Adrenal gland (tissue), 5 donors: ENCODE measurements around the gene LDAF1.

ENCODE experiments used
- POLR2A ChIP-seq, 2 donors: fragments of 450-650 bp; IDR thresholded peaks; one replicate each; pipeline ENCODE4 v1.6.1; 2017; ENCODE audit warnings: antibody characterized with exemption in 2 of 2, mild to moderate bottlenecking in 2 of 2, moderate library complexity in 1 of 2
- TF ChIP-seq, protein P1 (sequence below), 6 experiments: fragments of 450-650 bp in 4 of 6; fragments of 200-600 bp in 2 of 6; sonication (generic) in 1 of 6; IDR thresholded peaks; 1 replicate in 5 of 6; 2 replicates in 1 of 6; pipeline versions ENCODE4 v1.5.1 to v1.8.0; 2016 to 2021; ENCODE audit warnings: antibody characterized with exemption in 6 of 6, mild to moderate bottlenecking in 2 of 6, moderate library complexity in 1 of 6
- donor health status: DM: no; HTN: no; CAD: no.

DNA sequence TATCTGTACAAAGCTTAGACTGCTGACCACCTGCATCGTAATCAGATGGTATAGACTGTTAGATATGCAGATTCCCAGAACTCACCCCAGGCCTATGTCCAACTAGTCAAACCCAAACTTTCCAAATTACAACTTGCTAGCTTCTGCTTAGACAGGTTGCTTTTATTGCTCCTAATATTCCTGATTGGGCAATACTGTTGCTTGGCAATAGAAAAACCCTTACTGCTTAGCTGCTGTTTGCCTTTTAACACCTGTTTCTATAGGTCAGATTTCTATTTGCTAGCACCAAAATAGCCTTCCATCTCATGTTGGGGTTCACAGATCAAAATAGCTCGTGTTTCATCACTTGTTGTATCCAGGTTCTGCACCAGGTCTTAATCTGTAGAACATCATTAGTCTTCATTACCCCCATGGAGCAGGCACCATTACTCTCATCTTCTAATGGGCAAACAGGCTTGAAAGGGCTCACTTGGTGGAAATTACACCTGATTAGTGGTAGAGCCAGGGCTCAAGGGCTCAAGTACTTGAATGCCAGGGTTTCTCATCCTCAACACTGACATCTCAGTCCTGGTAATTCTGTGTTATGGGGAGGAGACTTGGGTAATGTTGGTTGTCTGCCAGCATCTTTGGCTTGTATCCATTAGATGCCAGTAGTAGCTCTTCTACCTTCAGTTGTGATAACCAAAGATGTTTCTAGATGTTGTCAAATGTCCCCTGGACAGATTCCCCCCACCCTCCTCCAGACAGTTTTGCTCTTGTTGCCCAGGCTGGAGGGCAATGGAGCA is 50.2 kb downstream of the LDAF1 start:
- TF ChIP-seq, protein P1, sequence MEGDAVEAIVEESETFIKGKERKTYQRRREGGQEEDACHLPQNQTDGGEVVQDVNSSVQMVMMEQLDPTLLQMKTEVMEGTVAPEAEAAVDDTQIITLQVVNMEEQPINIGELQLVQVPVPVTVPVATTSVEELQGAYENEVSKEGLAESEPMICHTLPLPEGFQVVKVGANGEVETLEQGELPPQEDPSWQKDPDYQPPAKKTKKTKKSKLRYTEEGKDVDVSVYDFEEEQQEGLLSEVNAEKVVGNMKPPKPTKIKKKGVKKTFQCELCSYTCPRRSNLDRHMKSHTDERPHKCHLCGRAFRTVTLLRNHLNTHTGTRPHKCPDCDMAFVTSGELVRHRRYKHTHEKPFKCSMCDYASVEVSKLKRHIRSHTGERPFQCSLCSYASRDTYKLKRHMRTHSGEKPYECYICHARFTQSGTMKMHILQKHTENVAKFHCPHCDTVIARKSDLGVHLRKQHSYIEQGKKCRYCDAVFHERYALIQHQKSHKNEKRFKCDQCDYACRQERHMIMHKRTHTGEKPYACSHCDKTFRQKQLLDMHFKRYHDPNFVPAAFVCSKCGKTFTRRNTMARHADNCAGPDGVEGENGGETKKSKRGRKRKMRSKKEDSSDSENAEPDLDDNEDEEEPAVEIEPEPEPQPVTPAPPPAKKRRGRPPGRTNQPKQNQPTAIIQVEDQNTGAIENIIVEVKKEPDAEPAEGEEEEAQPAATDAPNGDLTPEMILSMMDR (IDR thresholded peaks at IDR 0.05): no peak
- TF ChIP-seq POLR2A (IDR thresholded peaks at IDR 0.05): no peak
